ENCODE results near the gene SLC1A1.

GRCh38 chr9:4503103-4503502, 12.8 kb downstream of the SLC1A1 start:
- no peak for TF ChIP-seq POLR2AphosphoS5 (IDR thresholded peaks at IDR 0.05)
- no peak for TF ChIP-seq POLR2A (IDR thresholded peaks at IDR 0.05)

Data from breast epithelium (tissue), 3 donors.